ENCODE results near the gene HMGN4.

DNA sequence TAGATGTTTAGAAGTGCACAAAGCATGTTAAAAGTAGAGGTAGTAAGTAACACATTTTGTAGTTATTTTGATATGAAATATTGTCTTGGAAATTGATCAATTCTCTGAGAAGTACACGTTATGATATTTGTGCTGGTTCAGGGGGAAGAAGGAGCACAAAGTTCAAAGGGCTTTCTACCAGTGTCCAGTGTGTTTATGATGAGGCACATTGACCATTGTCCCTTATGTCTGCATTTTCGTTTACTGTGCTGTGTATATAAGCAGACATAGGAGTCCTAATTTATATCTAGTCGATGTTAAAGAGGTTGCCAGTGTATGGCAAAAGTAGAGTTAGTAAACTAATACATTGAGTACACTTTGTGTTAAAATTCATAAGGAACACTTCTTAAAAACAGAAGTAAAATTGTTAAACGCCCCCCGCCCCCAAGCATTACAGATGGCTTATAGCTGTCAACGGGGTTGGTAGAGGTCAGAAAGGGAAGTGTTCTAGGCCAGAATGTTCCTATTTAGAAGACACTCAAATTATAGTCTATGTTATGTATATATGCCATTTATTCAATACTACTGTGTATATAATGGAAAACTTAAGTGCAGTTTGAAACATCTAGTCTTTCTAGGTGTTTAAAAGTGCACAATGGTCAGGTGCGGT is 13.3 kb upstream of the HMGN4 start:
- TF ChIP-seq L3MBTL2 (conservative IDR thresholded peaks at IDR 0.05) (no peak), FOXK2 (IDR thresholded peaks at IDR 0.05) (no peak), HDGF (IDR thresholded peaks at IDR 0.05; ENCODE audit: borderline replicate concordance) (no peak)
